HG03571 (cell line): Measurements from ENCODE around the gene PLEKHN1.

Experiments
- ATAC-seq: cut with Tn5 transposase; IDR thresholded peaks from one replicate; pipeline ENCODE4 v1.9.1; 2021; ENCODE audit not compliant: unreplicated experiment

PLEKHN1 gene

DNA sequence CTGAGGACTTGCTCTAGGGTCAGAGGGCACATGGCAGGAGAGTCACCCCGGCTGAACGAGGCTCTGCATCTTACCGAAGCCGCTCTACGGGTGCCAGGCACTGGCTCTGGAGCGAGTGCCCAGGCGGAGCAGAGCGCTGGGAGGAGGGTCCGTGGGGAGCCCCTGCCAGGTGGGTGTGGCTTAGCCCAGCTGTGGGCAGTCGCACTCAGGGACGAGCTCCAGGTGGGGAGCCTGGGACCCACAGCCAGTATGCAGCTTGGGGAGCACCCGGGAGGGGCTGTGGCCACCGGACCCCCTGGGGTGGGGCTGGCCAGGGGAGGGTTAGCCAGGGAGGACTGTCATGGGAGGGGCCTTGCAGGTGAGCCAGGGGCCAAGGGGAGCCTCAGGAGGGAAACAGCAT lies 57.4 kb downstream of the PLEKHN1 start:
- ATAC-seq: no peak

DNA sequence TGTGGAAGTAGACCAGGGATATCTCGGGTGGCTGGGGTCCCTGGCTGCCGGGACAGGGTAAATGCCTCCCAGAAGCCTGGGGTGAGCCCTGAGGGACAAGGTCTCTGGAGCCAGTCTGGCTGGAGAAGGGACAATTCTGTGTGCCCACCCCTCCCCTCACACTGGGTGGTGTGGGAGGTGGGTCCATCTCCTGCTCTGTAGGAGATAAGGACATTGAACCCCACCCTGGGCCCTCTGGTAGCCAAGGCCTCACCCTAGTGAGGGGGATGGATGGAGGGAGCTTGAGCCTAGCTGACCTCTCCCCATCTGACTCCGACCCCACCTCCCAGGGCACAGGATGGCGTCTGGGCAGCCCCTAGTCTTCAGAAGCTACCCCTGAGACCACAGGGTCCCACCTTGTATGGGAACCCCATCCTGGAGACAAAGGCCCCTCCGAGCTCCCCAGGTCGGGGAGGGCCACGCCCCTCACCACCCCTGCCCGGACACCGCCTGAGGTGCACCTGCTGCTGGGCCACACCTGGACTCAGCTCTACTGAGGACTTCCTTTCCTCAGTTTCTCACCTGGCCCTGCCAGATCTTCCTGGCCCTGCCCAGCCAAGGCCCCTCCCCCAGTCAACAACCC lies 58.0 kb downstream of the PLEKHN1 start:
- no peak for ATAC-seq

DNA sequence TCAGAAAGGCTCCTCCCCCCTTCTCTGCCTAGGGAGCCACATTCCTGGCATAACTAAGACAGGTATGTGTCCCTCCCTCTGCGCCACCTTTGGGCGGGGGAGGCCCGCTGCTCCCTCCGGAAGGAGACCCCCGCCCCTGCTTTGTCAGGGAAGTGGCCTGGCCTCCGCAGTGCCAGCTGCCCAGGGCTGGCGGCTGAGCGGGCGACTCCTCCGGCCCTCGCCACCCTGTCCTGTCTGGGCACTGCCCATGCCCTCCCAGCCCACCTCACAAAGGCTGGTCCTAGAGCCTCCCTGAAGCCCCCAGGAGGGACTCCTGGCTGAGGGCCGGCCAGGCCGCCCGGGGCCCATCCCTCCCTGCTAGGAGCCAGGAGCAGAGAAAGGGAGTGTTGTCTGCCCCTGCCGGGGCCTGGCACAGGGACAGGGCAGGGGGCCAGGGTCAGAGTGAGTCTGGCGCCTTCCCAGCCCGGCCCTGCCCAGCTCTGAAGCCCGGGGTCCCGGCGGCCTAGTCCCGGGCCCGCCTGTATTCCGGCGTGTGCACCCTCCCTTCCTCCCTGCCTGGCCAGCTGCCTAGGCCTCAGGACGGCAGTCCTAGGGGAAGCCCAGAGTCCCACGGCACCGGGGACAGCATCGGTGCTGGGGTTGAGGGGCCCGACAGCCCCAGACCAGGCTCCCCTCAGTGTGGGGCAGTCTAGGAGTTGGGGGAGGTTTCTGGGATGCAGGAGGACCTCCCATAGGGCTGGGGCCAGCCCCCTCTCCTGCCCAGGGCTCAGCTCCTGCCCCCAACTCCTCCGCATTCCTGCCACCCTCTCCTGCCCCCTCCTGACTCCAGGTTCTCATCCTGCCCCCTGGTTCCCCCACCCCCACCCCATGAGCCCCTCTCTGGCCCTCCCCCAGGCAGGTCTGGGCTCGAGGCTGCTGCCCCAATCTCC lies 58.8 kb downstream of the PLEKHN1 start:
- ATAC-seq: no peak
